Ectodermal cell (in vitro differentiated cells): ENCODE results near the gene TPST2.

Source experiments
- H3K27ac ChIP-seq: 2 replicates; pipeline ENCODE4 v1.7.0; 2013; ENCODE audit warnings: mild to moderate bottlenecking, low read depth, low read length; ENCODE audit not compliant: insufficient read depth, poor library complexity, severe bottlenecking
- H3K27me3 ChIP-seq: 2 replicates; pipeline ENCODE4 v1.7.0; 2013; ENCODE audit warnings: mild to moderate bottlenecking, low read length; ENCODE audit not compliant: insufficient read depth, control insufficient read depth, poor library complexity, severe bottlenecking
- H3K36me3 ChIP-seq: one replicate; pipeline ENCODE4 v1.7.0; 2013; ENCODE audit warnings: low read length; ENCODE audit not compliant: control insufficient read depth, insufficient read depth
- H3K4me1 ChIP-seq: one replicate; pipeline ENCODE4 v1.7.0; 2013; ENCODE audit warnings: low read length; ENCODE audit not compliant: control insufficient read depth, insufficient read depth
- H3K4me3 ChIP-seq: 2 replicates; pipeline ENCODE4 v1.7.0; 2013; ENCODE audit warnings: low read depth, low read length, control low read depth; ENCODE audit not compliant: insufficient read depth
- H3K9me3 ChIP-seq: 2 replicates; pipeline ENCODE4 v1.7.0; 2013; ENCODE audit warnings: mild to moderate bottlenecking, low read length, moderate library complexity; ENCODE audit not compliant: control insufficient read depth
- WGBS, 2 experiments: methylation state at CpG; one replicate each; pipeline ENCODE4 v1.1.7; 2013; ENCODE audit warnings: missing lambda C conversion rate in 2 of 2; 5-methylcytosine and 5-hydroxymethylcytosine counted together

Gene TPST2

DNA sequence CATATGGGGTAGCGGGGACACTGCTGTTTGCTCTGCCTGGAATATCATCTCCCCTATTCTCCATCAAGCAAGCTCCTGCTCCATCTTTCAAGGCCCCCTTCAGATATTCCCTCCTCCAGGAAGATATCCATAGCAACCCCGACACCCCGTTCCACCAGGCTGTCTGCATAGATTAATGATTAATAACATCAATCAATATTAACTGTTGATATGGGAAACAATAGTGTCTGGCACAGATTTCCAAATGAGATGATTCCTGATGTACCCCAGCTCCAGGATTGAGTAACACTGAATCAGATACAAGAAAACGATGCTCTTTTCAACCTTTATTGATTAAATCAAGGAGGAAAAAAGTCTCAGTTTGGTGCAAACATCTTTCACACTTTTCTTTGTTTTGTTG is 7.5 kb upstream of the TPST2 start:
- Histone ChIP-seq H3K4me3 (no peak overlapping the region), H3K27ac (no peak overlapping the region)

DNA sequence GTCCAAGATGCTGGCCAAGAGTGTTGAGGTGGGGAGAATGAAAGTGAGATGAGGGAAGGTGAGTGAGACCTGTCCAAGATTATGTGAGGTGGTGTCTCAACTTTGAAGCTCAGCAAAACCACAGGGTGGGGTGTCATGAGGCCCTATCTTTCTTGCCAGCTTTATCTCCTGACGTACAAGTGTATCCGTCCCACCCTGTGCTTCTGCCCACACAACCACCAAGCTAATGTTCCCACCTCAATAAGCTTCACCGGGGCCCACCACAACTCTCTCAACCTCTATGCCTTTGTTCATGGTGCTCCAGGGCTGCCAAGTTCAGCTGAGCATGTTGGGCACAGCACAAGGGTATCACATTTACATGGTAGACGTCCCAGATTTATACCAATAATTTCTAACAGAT is 7.1 kb upstream of the TPST2 start:
- Histone ChIP-seq H3K27me3 (no peaks in the 10 kb centered on the region), H3K9me3 (no peaks in the 10 kb centered on the region), H3K27ac (no peak overlapping the region), H3K4me1 (no peaks in the 10 kb centered on the region), H3K4me3 (no peak overlapping the region), H3K36me3 (no peaks in the 10 kb centered on the region)
- WGBS, 2 experiments: 91 to 92% methylated on average over 4 of the region's 4 CpGs

More for the DNA sequence above, 7.5 kb upstream of the TPST2 start:
- WGBS, 2 experiments: 93 to 97% methylated on average over 4 of the region's 4 CpGs
- no peaks in the 10 kb centered on the region for H3K9me3 ChIP-seq
- H3K4me1 ChIP-seq: no peaks in the 10 kb centered on the region
- H3K36me3 ChIP-seq: no peaks in the 10 kb centered on the region
- H3K27me3 ChIP-seq: no peaks in the 10 kb centered on the region

DNA sequence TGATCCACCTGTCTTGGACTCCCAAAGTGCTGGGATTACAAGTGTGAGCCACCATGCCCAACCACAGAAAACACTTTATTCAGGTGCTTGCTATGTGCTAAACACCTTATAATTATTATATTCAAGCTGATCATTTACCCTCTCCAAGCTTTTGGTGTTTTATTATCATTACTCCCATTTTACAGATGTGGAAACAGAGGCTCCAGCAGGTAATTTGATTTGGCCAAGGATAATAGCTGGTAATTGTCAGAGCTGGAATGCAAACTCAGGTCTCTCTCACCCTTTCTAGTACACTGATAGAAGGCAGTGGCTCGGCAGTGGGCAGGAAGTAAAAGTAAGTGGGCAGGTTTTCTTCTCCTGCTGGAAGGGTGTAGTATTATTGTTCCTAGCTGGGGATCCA is 3.8 kb upstream of the TPST2 start:
- 58 to 78% methylated on average over 1 of the region's 1 CpG for WGBS, 2 experiments
- Histone ChIP-seq H3K4me3 (no peak overlapping the region), H3K27ac (no peak overlapping the region), H3K9me3 (no peaks in the 10 kb centered on the region), H3K4me1 (no peaks in the 10 kb centered on the region), H3K27me3 (peaks cover 7% of the 10 kb centered on the region), H3K36me3 (no peaks in the 10 kb centered on the region)

DNA sequence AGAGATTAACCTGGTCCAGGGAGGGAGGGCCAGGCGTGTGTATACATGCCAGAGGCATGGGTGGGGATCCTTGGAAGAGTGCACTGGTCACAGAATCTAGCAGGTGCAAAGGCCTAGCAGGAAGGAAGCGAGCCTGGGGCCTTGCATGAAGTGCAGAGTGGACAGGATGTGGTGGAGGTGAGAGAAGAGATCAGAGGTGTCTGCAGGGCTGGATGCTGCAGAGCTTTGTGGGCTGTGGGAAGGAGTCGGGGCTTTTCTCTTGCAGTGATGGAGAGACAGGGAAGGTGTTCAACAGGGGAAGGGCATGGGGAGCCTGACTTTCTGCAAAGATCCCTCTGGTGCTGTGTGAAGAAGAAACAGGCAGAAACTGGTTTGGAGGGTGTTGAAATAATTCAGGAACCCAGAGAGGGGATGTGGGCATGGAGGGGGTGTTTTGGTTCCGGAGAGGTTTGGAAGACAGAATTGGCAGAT is 2.5 kb upstream of the TPST2 start:
- no peak overlapping the region for H3K27ac ChIP-seq
- 88 to 91% methylated on average over 4 of the region's 4 CpGs for WGBS, 2 experiments
- peaks cover 7% of the 10 kb centered on the region for H3K27me3 ChIP-seq
- no peaks in the 10 kb centered on the region for H3K36me3 ChIP-seq
- H3K4me1 ChIP-seq: no peaks in the 10 kb centered on the region
- no peaks in the 10 kb centered on the region for H3K9me3 ChIP-seq
- H3K4me3 ChIP-seq: no peak overlapping the region

DNA sequence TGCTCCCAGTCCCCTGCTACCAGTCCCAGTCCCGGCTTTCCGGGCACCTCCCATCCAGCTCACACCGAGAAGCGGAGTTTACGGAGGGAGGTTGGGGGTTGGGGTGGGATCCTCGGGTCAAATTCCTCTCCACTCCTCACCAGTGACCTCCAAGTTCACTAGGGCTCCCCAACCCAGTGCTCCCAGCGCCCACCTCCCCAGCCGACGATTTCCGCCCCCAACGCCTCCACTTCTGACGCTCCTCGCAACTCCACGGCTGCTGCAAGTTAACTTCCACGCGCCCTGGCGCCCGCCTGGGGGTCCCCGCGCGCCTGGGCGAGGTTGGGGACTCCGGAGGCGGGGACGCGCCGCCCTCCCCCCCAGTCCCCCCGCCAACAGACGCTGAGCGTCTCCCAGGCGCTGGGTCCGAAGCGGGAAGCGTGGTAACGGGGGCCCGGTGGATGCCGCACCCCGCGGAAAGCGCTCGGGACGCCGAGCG is 526 bp downstream of the TPST2 start:
- WGBS, 2 experiments: 0% methylated on average over 41 to 44 of the region's 44 CpGs
- H3K9me3 ChIP-seq: no peaks in the 10 kb centered on the region
- peaks cover 7% of the 10 kb centered on the region for H3K27me3 ChIP-seq
- no peaks in the 10 kb centered on the region for H3K36me3 ChIP-seq
- H3K4me3 ChIP-seq: peak overlapping the region; percentile 53
- no peaks in the 10 kb centered on the region for H3K4me1 ChIP-seq
- no peak overlapping the region for H3K27ac ChIP-seq

DNA sequence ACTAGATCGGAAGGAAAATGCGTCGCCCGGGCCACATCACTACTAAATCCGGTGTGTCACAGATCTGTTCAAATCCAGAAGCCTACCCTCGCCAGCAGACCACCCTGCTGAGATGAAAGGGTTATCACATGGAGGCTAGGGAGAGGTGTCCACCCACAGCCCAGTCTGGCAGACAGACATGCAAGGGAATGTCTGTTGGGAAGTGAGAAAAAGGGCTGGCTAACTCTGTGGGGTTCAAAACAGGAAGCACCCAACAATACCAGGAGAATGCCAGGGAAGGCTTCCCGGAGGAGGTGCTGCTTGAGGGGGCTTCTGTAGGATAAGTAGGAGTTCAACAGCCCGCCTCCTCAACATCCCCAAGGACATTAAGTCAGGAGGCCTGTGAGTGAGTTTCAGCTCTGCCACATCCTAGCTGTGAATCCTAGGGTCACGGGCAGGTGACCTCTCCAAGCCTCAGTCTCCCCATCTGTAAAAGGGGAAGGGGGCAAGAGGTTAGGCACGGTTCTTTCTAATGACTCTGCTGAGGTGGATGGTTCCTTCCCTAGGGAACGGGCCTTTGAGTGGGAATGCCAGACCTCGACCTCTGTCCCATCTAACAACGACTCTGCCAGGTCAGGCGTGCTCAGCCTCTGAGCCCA is 1.1 kb downstream of the TPST2 start:
- H3K4me1 ChIP-seq: no peaks in the 10 kb centered on the region
- peaks cover 7% of the 10 kb centered on the region for H3K27me3 ChIP-seq
- H3K36me3 ChIP-seq: no peaks in the 10 kb centered on the region
- H3K4me3 ChIP-seq: peak overlapping the region; percentile 53
- H3K9me3 ChIP-seq: no peaks in the 10 kb centered on the region
- 60 to 61% methylated on average over 14 of the region's 14 CpGs for WGBS, 2 experiments
- no peak overlapping the region for H3K27ac ChIP-seq

DNA sequence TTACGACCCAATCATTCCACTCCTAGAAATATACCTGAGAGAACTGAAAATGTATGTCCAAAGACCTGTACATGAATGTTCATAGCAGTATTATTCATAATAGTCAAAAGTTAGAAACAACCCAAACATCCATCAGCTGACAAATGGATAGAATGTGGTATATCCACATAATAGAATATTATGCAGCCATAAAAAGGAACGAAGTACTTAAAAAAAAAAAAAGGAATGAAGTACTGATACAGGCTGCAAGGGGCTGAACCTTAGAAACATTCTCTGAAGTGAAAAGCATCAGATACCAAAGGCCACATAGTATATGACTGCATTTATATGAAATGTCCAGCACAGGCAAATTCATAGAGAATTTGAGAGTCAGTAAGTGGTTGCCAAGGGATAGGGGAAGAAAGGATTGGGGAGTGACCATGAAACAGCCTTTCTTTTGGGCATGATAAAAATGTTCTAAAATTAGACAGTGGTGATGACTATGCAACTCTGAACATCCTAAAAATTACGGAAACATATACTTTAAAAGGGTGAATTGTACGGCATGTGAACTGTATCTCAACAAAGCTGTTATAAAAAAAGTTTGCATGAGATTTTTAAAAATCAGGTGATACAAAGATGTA is 1.8 kb downstream of the TPST2 start:
- WGBS, 2 experiments: 96 to 100% methylated on average over 2 to 3 of the region's 4 CpGs
- H3K9me3 ChIP-seq: no peaks in the 10 kb centered on the region
- H3K27ac ChIP-seq: no peak overlapping the region
- no peaks in the 10 kb centered on the region for H3K36me3 ChIP-seq
- no peak overlapping the region for H3K4me3 ChIP-seq
- peaks cover 7% of the 10 kb centered on the region for H3K27me3 ChIP-seq
- H3K4me1 ChIP-seq: no peaks in the 10 kb centered on the region

DNA sequence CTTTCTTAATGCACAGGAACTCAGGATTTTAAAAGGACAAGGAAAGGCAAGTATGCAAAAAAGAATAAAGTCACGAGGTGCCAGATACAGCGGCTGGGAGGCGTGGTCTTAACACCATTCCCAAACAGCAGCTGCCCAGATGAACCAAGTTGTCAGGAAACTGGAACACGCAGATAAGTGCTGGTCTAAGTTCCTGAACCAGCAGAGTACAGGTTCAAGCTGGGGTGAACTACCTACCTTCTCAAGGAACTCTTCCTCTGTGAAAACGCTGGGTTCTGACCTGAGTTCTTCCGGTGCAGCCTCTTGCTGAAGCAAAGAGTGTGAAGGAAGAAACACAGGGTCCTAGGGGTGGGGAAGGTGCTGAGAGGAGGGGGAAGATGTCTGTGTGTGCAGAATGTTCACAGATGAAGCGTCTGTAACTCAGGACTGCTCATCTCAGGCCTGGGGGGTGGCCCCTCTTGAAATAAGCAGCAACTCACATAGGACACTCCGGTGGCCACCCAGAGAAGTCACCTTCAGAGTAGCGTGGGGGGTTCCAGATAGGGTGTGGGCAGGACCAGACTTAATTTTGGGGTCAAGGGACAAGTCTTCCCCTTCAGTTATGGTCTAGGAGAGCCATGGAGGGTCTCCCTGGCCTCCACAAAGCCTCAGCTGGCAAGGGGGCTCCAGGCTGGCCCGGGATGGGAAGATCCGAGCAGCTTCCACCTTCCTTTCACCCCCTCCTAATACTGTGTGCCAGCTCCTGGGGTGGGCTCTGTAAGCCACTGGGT is 3.2 kb downstream of the TPST2 start:
- WGBS, 2 experiments: 91 to 93% methylated on average over 11 of the region's 11 CpGs
- Histone ChIP-seq H3K27ac (no peak overlapping the region), H3K9me3 (no peaks in the 10 kb centered on the region), H3K27me3 (peaks cover 7% of the 10 kb centered on the region), H3K36me3 (no peaks in the 10 kb centered on the region), H3K4me1 (no peaks in the 10 kb centered on the region), H3K4me3 (no peak overlapping the region)

DNA sequence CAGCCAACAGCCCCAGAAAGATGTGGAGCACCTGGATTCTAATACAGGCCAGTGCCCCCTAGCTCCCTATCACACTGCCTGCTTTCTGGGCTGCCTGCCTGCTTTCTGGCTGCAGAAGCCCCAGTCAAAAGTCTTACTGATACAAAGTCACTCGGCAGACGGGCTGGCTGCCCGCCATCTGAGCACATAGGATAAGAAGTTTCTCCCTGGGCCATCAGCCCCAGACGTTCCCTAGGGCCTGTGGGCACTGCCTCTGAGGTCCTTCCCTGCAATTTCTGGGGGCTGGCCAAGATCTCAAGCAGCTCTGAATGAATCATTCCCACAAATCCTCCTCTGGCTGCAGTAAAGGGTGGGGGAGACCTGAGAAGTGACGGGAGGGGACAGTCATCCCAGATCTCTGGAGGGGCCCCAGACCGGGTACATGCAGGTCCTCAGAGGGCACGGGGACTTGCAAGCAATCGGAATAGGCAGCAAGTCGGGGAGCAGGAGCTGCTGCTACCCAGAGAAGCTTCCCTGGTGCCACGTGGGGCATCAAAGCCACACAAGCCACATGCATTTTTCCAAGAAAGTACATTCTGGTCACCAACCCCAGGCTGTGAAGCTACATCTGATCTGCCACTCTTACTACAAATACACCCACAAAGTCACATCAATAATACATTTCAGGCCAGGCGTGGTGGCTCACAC is 4.7 kb downstream of the TPST2 start:
- no peak overlapping the region for H3K27ac ChIP-seq

DNA sequence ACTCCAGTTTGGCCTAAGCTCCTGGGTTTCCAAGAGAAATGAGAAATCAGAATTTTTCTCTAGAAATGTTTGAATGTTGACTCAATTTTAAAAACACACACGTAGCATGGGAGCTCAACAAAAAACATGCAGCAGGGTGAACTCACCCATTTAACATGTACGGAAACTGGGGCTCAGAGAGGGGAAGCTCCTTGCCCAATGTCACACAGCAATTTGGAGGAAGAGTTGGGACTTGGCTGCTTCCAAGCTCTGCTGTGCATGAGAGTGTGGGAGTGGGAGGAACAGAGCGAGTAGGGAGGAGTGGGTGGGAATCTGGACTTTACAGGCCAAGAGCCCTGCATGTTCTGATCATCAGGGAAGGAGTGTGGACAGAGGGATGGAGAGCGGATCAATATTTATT is 5.9 kb downstream of the TPST2 start:
- Histone ChIP-seq H3K27ac (no peak overlapping the region), H3K27me3 (no peaks in the 10 kb centered on the region), H3K9me3 (no peaks in the 10 kb centered on the region), H3K36me3 (no peaks in the 10 kb centered on the region), H3K4me1 (no peaks in the 10 kb centered on the region), H3K4me3 (no peak overlapping the region)
- WGBS, 2 experiments: 65 to 68% methylated on average over 3 to 4 of the region's 4 CpGs

More for the DNA sequence above, 4.7 kb downstream of the TPST2 start:
- Histone ChIP-seq H3K27me3 (peaks cover under 1% of the 10 kb centered on the region), H3K4me3 (no peak overlapping the region), H3K36me3 (no peaks in the 10 kb centered on the region), H3K9me3 (no peaks in the 10 kb centered on the region), H3K4me1 (no peaks in the 10 kb centered on the region)
- 81 to 87% methylated on average over 11 of the region's 11 CpGs for WGBS, 2 experiments
